Epithelial cell of alveolus of lung (primary cell): ENCODE results near the gene ADORA1. TPM values are rescaled to one million over a fixed set of nuclear protein-coding genes. Genes with fewer than 3 reads are reported as not detected.

ENCODE experiments used
- total RNA-seq: library from RNA; depleted of rRNA; stranded (reverse); fragments of >200 nt; gene quantifications from 2 replicates; pipeline ENCODE4 v1.2.1, GENCODE V29; 2015

The ADORA1 gene
- 0.48 and 0.52 TPM in 2 replicates for total RNA-seq

GRCh38 chr1:203127666-203128430 is at the start of gene ADORA1:
Gene ADORA1 (plus strand): TSS chr1:203127726. CDS start chr1:203128842, 1,116 bp downstream.

GRCh38 chr1:203085528-203086406 is 41.8 kb upstream of the ADORA1 start, which contains the start of gene MYOG:
Gene MYOG (minus strand): TSS chr1:203086012. CDS start chr1:203085961, 51 bp downstream.

GRCh38 chr1:203175237-203175826 is 47.8 kb downstream of the ADORA1 start, which contains the start of gene MYBPH:
Gene MYBPH (minus strand): TSS chr1:203175826. CDS start chr1:203175755, 71 bp downstream.

GRCh38 chr1:203186446-203187303 is 59.1 kb downstream of the ADORA1 start, which contains the start of gene CHI3L1:
Gene CHI3L1 (minus strand): TSS chr1:203186704. CDS start chr1:203186623, 81 bp downstream.

Other genes starting within 250 kb of the ADORA1 start
- gene RABIF, start 238.6 kb upstream of the ADORA1 start, total RNA-seq = 4.2 and 5.9 TPM in 2 replicates
- gene KLHL12, start 200.5 kb upstream of the ADORA1 start, total RNA-seq = 18.6 and 21.6 TPM in 2 replicates
- 60.5 and 64.0 TPM in 2 replicates for gene ADIPOR1, start 169.4 kb upstream of the ADORA1 start, total RNA-seq
- gene CYB5R1, start 160.5 kb upstream of the ADORA1 start, total RNA-seq = 26.9 and 36.4 TPM in 2 replicates
- gene TMEM183A, start 120.4 kb upstream of the ADORA1 start, total RNA-seq = 48.2 and 71.4 TPM in 2 replicates
- gene PPFIA4, start 101.2 kb upstream of the ADORA1 start, total RNA-seq = 0.65 and 12.5 TPM in 2 replicates
- 22.8 TPM in 1 of 2 replicates, not detected in the other for gene MYOG, start 41.7 kb upstream of the ADORA1 start, total RNA-seq
- 8.5 TPM in 1 of 2 replicates, not detected in the other for gene MYBPH, start 48.1 kb downstream of the ADORA1 start, total RNA-seq
- 1.8 TPM in 1 of 2 replicates, not detected in the other for gene CHI3L1, start 59.0 kb downstream of the ADORA1 start, total RNA-seq
- not detected in 2 replicates for gene CHIT1, start 101.9 kb downstream of the ADORA1 start, total RNA-seq
- 10.2 and 11.0 TPM in 2 replicates for gene BTG2, start 177.8 kb downstream of the ADORA1 start, total RNA-seq
- gene FMOD, start 223.4 kb downstream of the ADORA1 start, total RNA-seq = 4.7 and 18.1 TPM in 2 replicates